Amniotic epithelial cell (primary cell): ENCODE results near the gene WNT9A.
"Not testable (repeated sequence)": the region's sequence is repeated elsewhere in the genome, so short reads cannot be mapped to it uniquely, and the experiment has no call there.

Experiments used
- DNase-seq: peaks from one replicate; pipeline ENCODE4 v3.0.0-alpha.2; 2010; ENCODE audit warnings: low read depth

WNT9A gene, protein sequence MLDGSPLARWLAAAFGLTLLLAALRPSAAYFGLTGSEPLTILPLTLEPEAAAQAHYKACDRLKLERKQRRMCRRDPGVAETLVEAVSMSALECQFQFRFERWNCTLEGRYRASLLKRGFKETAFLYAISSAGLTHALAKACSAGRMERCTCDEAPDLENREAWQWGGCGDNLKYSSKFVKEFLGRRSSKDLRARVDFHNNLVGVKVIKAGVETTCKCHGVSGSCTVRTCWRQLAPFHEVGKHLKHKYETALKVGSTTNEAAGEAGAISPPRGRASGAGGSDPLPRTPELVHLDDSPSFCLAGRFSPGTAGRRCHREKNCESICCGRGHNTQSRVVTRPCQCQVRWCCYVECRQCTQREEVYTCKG

DNA sequence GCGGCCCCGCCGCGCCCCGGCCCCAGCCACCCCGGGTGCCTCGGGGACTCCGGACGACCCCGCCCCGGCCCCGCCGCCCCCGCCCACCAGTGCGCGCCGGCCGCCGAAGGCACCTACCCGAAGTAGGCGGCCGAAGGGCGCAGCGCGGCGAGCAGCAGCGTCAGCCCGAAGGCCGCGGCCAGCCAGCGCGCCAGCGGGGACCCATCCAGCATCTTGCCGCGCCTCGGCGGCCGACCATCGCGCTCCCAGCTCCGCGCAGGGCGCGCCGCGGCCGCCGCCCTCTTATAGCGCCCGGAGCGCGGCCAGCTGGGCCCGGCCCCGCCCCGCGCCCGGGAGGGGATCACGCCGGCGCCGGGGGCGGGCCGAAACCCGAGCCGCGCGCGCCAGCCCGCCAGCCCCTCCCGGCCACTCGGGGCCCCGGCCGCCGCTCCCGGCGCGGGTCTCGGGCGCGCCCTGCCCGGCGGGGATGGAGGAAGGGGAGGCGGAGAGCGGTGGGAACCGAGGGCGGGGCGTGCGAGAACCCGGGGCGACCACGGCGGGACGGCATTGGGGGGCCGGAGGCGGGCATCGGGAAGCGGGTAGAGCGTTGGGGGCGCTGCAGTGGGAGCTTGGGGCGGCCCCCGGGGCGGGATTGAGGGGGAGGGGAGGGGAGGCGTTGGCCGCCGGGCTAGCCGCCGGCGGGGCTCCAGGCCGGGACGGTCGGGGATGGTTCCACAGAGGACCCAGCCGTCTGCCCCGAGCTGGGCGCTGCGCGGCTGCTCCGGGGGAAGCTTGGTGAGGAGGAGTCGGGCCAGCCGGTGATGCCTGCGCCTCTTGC lies at the start of gene WNT9A:
TSS of gene WNT9A (minus strand) at position 257 of the 817 bp plus-strand sequence. CDS start at position 212, 45 bp downstream.
- peak; percentile 23 for DNase-seq

DNA sequence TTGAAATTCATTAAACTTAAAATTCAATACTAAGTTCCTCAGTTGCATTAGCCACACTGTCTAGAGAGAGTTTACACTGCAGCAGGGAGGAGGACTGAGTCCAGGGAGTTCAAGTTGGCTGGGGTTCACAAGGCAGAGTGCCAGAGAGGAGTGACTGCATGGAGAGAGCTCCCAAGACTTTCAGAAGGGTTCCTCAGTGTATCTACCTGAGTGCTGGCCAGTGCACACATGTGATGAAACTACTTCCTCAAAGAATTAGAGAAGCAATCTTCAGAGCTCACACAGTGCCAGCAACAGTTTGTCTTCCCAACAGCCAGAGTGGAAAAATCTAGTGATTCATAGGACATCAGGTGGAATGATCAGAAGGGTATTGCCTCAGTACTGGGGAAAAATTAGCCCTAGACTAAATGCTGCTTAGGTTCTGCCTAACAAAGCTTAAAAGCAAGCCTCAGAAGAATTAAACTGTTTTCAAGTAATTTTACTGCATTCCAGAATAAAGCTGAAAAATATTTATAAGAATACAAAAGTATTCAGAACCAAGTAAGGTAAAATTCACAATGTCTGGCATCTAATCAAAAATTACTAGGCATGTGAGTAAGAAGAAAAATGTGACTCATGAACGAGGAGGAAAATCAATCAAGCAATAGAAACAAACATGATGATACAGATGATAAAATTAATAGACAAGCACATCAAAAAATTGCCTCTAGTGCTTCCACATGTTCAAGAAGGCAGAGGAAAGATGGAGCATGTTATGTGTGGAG lies 48.6 kb upstream of the WNT9A start:
- peak; percentile 1 for DNase-seq

GRCh38 chr1:227994632-227995300 lies 47.0 kb upstream of the WNT9A start:
- no peak for DNase-seq

- no peak for DNase-seq
Measured at GRCh38 chr1:227987181-227987580, 39.4 kb upstream of the WNT9A start.

GRCh38 chr1:227975583-227976283 lies 28.0 kb upstream of the WNT9A start:
- not testable (repeated sequence) for DNase-seq

DNA sequence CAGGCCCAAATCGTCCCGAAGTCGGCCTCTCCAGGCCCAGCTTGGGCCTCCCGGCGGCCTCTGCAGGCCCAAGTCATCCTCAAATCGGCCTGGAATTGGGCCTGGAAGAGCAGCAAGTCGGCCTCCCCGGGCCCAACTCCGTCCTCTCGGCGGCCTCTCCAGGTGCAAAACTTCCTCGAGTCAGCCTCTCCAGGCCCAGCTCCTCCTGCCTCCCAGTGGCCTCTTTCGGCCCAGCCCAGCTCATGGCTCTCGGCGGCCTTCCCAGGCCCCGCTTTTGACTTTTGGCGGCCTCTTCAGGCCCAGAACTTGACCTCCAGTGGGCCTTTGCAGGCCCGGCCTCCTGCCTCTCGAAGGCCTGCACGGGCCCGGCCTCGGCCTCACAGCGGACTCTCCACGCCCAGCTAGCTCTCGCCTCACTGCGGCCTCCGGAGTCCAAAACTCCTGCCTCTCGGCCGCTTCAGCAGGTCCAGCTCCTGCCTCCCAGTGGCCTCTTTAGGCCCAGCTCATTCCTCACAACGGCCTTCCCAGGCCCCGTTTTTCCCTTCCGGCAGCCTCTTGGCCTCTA lies 26.1 kb upstream of the WNT9A start:
- DNase-seq, result not testable (repeated sequence)

- peak; percentile 34 for DNase-seq
Measured at GRCh38 chr1:227972843-227973374, 25.2 kb upstream of the WNT9A start.

DNA sequence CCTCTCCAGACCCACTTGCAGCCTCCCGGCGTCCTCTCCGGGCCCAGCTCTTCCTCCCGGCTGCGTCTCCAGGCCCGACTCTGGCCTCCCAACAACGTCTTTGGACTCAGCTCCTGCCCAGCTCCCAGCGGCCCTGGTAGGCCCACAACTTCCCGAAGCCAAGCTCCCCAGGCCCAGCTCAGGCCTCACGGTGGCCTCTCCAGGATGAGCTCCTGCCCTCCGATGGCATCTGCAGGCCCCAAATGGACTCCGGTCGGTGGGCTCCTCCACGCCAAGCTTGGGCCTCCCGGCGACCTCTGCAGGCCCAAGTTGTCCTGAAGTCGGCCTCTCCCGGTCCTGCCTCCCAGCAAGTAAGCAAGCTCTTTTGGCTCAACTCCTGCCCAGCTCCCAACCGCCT lies 24.5 kb upstream of the WNT9A start:
- DNase-seq, result not testable (repeated sequence)

DNA sequence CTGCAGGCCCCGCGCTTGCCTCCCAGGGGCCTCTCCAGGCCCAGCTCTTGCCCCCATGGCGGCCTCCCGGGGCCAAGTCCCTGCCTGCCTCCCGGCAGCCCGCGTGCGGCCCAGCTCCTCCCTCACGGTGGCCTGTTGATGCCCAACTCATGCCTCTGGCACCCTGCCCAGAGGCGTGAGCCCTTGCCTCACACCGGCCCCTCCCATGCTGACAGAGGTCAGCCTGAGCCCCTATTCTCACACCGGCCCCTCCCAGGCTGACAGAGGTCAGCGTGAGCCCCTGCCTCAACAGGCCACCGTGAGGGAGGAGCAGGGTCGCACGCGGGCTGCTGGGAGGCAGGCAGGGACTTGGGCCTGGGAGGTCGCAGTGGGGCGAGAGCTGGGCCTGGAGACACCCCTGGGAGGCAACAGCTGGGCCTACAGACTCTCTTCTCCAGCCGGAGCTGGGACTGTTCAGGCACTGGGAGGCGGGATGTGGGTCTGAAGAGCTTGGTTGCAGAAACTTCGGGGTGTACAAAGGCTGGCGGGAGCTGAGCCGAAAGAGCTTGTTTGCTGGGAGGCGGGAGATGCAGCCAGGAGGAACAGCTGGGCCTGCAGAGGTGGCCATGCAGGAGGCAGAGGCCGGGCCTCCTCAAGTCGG lies 24.0 kb upstream of the WNT9A start:
- not testable (repeated sequence) for DNase-seq

GRCh38 chr1:227971216-227971615 lies 23.5 kb upstream of the WNT9A start:
- not testable (repeated sequence) for DNase-seq

DNA sequence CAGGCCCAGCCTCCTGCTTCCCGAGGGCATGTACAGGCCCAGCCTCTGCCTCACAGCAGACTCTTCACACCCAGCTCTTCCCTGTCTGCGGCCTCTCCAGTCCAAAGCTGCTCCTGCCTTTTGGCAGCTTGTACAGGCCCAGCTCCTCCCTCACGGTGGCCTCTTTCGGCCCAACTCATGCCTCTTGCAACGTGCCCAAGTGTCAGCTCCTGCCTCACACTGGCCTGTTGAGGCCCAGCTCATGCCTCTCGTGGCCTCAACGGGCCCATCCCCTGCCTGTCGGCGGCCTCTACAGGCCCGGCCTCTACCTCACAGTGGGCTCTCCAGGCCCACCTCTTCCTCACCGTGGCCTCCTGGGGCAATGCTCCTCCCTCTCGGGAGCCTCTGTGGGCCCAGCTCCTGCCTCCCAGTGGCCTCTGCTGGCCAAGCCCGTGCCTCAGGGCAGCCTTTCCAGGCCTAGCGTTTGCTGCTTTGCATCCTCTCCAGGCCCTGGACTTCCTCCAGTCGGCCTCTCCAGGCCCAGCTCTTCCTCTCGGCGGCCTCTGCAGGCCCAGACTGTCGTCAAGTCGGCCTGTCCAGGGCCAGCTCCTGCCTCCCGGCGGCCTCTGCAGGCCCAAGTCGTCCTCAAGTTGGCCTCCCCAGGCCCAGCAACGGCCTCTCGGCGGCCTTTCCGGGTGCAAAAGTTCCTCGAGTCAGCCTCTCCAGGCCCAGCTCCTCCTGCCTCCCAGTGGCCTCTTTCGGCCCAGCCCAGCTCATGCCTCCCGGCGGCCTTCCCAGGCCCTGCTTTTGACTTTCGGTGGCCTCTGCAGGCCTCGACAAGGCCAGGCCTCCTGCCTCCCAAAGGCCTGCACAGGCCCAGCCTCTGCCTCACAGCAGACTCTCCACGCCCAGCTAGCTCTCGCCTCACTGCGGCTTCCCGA lies 22.6 kb upstream of the WNT9A start:
- DNase-seq, result not testable (repeated sequence)

- DNase-seq, result not testable (repeated sequence)
Measured at GRCh38 chr1:227967815-227968214, 20.1 kb upstream of the WNT9A start.

- DNase-seq, result peak; percentile 58
Measured at GRCh38 chr1:227966733-227967132, 19.0 kb upstream of the WNT9A start.

GRCh38 chr1:227961651-227962466 lies 14.1 kb upstream of the WNT9A start:
- no peak for DNase-seq

GRCh38 chr1:227959325-227959860 lies 11.7 kb upstream of the WNT9A start:
- no peak for DNase-seq

GRCh38 chr1:227958617-227959324 lies 11.0 kb upstream of the WNT9A start:
- no peak for DNase-seq

- no peak for DNase-seq
Measured at GRCh38 chr1:227955808-227956207, 8.1 kb upstream of the WNT9A start.
